Dermis microvascular lymphatic vessel endothelial cell (primary cell): ENCODE data around the gene FADD. TPM values are rescaled to one million over a fixed set of nuclear protein-coding genes. Genes with fewer than 3 reads are reported as not detected.
"Not testable (repeated sequence)": the region's sequence is repeated elsewhere in the genome, so short reads cannot be mapped to it uniquely, and the experiment has no call there.

Experiments used
- DNase-seq, 2 donors: peaks; one replicate each; pipeline versions ENCODE4 v3.0.0 to v3.0.0-alpha.2; 2010; ENCODE audit warnings: low read depth in 2 of 2
- total RNA-seq: library from RNA; depleted of rRNA; stranded (reverse); fragments of >200 nt; gene quantifications from 2 replicates; pipeline ENCODE4 v1.2.1, GENCODE V29; 2014

The FADD gene
- total RNA-seq, 1 donor from 2014 or later: 44.4 TPM

- peak; percentile 72 to 92 for DNase-seq
These were observed 812 bp downstream of the FADD start for GRCh38 chr11:70203751-70204465.

DNA sequence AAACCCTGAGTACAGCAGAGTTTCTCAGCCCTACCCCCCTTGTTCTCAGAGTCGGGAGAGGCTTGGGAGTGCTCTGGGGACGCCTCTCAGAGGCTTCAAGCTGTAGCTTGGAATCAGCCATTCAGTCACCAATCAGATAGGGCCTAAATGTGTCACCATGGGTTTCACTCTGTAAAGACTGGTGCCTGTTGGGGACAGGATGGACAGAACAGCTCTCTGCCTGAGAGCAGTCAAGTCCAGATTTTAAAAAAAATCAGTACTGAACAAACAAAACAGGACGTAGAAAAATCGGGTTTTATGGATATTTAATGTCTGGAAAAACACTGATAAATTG lies 1.3 kb downstream of the FADD start:
- DNase-seq: no peak

DNA sequence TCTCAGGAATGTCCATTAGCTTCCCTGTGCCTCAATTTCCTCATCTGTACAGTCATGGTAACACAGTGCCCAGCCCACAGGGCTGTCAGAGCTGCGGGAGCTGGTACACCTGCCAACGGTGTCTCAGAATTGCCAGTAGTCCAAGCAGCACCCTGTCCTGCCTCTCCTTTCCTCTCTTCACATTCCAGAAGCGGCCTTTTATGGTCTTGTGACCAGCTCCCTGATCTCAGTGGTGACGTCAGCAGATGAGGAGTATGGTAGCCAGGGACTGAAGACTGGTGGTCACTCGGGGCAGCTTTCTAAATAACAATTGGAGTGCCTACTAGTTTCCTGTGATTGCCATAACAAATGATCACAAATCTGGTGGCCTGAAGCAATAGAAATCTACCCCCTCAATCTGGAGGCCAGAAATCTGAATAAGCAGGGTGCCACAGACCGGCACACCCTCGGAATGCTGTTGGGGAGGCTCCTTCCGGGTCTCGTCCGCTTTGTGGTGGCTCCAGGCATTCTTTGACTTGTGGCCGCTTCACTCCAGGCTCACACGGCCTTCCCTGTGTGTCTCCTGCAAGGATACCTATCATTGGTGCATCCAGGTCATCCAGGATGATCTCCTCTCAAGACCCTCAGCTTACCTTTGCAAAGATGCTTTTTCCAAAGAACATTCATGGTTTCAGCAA lies 2.1 kb downstream of the FADD start:
- DNase-seq: no peak

DNA sequence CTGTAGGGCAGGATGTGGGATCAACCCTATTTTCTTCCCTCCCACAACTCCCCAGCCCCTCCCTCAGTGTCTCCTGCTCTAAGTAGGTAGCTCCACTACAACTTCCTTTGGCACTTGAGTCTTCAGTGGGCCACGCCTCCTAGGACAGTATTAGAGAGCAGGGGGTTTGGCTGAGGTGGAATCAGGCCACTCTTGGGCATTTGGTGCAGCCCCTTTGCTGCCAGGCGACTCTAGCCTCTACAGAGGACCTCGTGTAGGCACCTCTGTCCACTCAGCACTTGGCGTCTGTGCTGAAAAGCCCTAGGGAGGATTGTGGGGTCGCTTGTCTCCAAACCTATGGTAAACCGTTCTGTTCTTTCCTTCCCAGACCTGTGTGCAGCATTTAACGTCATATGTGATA lies 2.7 kb downstream of the FADD start:
- DNase-seq: no peak

GRCh38 chr11:70206226-70206981 lies 3.3 kb downstream of the FADD start:
- no peak for DNase-seq

DNA sequence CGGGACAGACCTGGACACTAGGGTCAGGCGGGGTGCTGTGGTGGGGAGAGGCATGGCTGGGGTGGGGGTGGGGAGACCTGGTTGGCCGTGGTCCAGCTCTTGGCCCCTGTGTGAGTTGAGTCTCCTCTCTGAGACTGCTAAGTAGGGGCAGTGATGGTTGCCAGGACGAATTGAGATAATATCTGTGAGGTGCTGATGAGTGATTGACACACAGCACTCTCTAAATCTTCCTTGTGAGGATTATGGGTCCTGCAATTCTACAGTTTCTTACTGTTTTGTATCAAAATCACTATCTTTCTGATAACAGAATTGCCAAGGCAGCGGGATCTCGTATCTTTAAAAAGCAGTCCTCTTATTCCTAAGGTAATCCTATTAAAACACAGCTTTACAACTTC lies 3.9 kb downstream of the FADD start:
- no peak for DNase-seq

- DNase-seq: no peak
These were observed 4.5 kb downstream of the FADD start for GRCh38 chr11:70207531-70208131.

DNA sequence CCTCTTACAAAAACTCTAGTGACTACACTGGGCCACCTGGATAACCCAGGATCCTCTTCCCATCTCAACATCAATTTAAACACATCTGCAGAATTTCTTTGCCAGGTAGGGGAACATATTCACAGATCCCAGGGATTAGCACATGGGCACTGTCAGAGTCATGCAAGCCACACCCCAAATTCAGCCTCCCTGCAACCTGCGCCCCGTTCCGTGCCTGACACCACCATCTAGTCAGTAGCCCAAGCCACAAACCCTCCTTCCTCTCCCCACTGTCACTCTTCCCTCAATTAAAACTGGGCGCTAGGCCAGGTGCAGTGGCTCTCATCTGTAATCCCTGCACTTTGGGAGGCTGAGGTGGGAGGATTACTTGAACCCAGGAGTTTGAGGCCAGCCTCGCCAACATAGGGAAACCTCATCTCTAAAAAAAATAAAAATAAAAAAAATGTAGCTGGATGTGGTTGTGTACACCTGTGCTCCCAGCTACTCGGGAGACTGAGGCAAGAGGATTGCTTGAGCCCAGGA lies 6.4 kb downstream of the FADD start:
- no peak for DNase-seq

- DNase-seq: peak in 1 of 2 donors; percentile 25
These were observed 7.0 kb downstream of the FADD start for GRCh38 chr11:70210051-70210501.

GRCh38 chr11:70210530-70210929 lies 7.4 kb downstream of the FADD start:
- DNase-seq: no peak

DNA sequence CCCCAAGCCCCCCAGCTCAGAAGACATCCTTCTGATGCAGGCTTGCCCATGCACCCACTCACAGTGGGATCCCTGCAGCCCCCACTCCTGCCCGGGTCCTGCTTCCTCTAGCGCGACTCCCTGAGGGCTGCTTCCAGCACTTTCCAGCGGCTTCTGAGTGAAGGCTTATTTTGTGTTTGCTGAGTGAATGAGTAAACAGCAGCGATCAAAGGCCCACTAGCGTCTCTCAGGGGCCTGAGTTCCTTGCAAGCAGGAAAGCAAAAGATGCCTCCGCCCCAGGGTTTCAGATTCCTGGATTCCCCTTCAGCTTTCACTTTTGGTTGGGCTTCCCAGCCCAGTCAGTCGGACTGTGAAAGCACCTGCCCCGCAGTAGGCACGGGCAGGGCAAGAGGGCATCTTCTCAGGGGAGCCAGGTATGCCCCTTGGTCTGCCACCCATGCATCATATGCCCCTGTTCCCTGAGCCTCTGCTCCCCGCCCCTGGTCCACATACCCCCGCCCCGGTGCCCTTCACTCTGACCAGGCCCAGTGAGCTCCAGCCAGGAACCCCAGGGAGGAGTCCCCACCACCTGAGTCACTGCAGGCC lies 9.2 kb downstream of the FADD start:
- no peak for DNase-seq

- not testable (repeated sequence) for DNase-seq
These were observed 14.3 kb downstream of the FADD start for GRCh38 chr11:70217388-70217787.

- not testable (repeated sequence) for DNase-seq
These were observed 15.0 kb downstream of the FADD start for GRCh38 chr11:70218076-70218475.

DNA sequence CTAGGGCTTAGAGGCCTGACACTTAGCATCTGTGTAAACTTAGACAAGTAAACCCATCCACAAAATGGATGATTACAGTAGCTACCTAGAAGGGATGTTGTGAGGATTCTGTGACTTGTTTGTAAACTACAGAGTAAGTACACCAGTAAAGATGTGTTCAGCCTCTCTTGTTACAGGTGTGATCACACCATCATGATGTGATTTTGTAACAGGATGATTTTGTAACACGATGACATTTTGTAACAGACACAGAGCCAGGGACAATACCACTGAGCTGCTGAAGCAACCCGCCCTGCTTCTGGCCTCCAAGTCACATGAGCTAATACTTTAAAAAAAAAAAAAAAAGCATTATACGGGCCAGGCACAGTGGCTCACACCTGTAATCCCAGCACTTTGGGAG lies 17.0 kb downstream of the FADD start:
- no peak for DNase-seq

DNA sequence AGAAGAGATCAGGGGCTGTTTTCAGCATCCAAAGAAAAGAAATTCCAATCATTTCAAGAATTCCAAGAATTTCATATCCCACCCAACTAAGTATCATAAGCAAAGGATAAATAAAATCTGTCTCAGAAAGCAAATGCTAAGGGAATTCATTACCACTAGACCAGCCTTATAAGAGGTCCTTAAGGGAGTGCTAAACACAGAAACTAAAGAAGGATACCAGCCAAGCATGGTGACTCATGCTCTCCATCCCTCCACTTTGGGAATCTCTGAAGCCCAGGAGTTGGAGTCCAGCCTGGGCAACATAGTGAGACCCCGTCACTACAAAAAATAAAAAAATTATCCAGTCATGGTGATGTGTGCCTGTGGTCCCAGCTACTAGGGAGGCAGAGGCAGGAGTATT lies 17.8 kb downstream of the FADD start:
- no peak for DNase-seq

DNA sequence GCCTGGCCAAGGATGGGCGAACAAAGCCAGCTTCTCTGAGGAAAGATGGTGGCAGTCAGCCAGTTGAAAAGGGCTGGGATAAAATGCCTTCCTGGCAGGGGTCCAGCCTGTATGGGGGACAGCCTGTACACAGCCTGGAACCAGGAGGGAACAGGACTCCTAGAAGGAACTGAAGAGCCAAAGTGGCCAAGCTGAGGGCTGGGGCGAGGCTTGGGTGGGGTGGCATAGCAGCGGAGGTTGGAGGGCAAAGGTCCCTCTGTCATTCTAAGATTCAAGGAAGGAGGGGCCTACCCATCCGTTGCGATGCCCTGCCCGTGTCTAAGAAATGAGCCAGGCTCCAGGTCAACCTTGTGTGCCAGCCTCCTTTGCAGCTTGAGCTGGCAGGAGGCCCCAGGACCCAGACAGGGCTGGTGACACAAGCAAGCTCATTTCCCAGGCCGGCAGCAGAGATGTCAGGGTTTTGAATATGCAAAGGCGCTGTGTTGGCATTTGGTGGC lies 22.6 kb downstream of the FADD start:
- no peak for DNase-seq

GRCh38 chr11:70226183-70226582 lies 23.1 kb downstream of the FADD start:
- no peak for DNase-seq

DNA sequence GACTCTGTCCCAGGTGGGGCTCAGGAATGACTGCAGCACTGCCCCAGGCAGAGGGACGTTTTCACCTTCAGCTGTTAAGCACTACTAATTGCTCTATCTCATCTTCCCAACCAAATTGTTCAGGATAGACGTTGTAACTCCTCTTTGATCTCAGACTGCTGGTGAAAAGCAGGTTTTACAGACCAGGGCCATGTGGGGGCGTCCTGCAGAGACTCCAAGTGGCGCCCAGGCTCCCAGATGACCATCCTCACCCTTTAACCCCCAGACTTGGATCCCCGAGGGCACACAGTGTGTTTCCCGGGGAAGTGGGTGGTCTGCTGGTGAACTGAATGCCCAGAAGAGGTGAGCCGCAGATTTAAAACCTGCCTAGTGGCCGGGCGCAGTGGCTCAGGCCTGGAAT lies 23.9 kb downstream of the FADD start:
- no peak for DNase-seq

GRCh38 chr11:70229737-70230136 lies 26.6 kb downstream of the FADD start:
- DNase-seq: no peak

DNA sequence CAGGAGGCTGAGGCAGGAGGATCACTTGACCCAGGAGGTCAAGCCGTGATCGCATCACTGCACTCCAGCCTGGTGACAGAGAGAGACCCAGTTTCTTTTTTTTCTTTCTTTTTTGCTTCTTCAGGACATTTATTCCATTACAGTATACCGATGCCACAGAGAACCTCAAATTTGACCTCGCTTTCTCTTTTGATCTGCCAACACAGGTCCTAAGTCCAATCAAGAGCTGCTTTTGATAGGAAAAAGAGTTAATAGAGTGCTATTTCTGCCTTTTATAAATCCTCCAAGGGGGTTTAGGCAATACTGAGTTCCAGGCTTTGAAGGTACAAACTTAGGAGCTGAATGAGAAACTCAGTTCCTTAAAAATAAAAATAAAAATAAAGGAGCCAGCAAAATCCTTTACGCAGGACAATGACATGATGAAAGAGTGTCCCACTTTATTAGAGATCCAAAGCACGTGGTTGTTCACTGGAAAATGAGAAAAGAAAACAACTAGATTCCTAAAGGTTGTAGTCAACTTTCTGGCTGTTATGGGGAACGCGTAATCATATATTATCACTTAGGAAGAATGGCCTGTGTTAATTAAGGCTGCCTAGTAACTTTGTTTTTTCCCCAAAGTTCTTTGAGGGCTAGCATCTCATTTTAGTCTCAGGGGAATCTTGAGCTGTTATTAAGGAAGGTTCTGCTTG lies 27.2 kb downstream of the FADD start:
- no peak for DNase-seq
